ENCODE results near the gene LHX1. TPM values are rescaled to one million over a fixed set of nuclear protein-coding genes. Genes with fewer than 3 reads are reported as not detected.
A peak's percentile ranks its signal among the peaks of the same experiment; 100 is the strongest.

LHX1 gene
- total RNA-seq, 2 experiments from 2014 or later, result not detected

GRCh38 chr17:36949461-36949927 is 12.2 kb downstream of the LHX1 start:
- TF ChIP-seq EZH2phosphoT487 (IDR thresholded peaks at IDR 0.05; ENCODE audit: borderline replicate concordance, low read depth, low read length) (no peak), CTCF (conservative IDR thresholded peaks at IDR 0.05; ENCODE audit: low read length) (0 out of 2 replicates have a peak, but pooled peaks have one; percentile 9)
- BruUV-seq (replicated peaks), result no TSS peak
- peak overlapping the region; percentile 98; the same call in 1 of the 2 replicates for H2AFZ ChIP-seq (ENCODE audit: low read length)
- H3K4me2 ChIP-seq (ENCODE audit: low read length), result peak overlapping the region; percentile 93
- ChIA-PET CTCF (ENCODE audit: unreplicated experiment) (no interaction called here), POLR2A (interaction anchor here (0.5 to 0.9 kb wide), 2 partner anchors 21 to 27 kb away, joined by 3 read pairs; no protein-coding TSS in a partner anchor)
- no peaks in the 10 kb centered on the region for H3K9me3 ChIP-seq (ENCODE audit: low read length)
- intact Hi-C loops (cut with micrococcal nuclease; ENCODE audit: unreplicated experiment), result loop anchor here (5.0 kb wide), 1 partner anchor 408 kb away; no protein-coding TSS in a partner anchor
- DNase-seq (ENCODE audit: low spot score), result no peak
- peaks cover 35% of the 10 kb centered on the region for H3K79me2 ChIP-seq (ENCODE audit: insufficient read depth, low read depth, low read length)
- H3K27ac ChIP-seq (ENCODE audit: low read depth, low read length, poor library complexity, severe bottlenecking), result peak overlapping the region; percentile 59
- no peaks in the 10 kb centered on the region for H3K9me2 ChIP-seq (ENCODE audit: insufficient read depth, low read length)
- H3K4me3 ChIP-seq (ENCODE audit: low read depth, low read length, poor library complexity, severe bottlenecking), result peak overlapping the region; percentile 91
- H3K4me1 ChIP-seq (ENCODE audit: insufficient read depth, low read length, poor library complexity, severe bottlenecking), result peaks cover 24% of the 10 kb centered on the region
- peaks cover 45% of the 10 kb centered on the region for H3K36me3 ChIP-seq (ENCODE audit: insufficient read depth, low read length)
- peaks cover 33% of the 10 kb centered on the region; the same call in 1 of the 2 replicates for H4K20me1 ChIP-seq (ENCODE audit: insufficient read depth, low read length)

- Histone ChIP-seq H4K20me1 (ENCODE audit: insufficient read depth, low read length) (peaks cover 33% of the 10 kb centered on the region; the same call in 1 of the 2 replicates), H3K79me2 (ENCODE audit: insufficient read depth, low read depth, low read length) (peaks cover 35% of the 10 kb centered on the region), H2AFZ (ENCODE audit: low read length) (no peak overlapping the region), H3K9me3 (ENCODE audit: low read length) (no peaks in the 10 kb centered on the region), H3K27ac (ENCODE audit: low read depth, low read length, poor library complexity, severe bottlenecking) (no peak overlapping the region), H3K4me2 (ENCODE audit: low read length) (peak overlapping the region; percentile 93), H3K4me3 (ENCODE audit: low read depth, low read length, poor library complexity, severe bottlenecking) (peak overlapping the region; percentile 91), H3K9me2 (ENCODE audit: insufficient read depth, low read length) (no peaks in the 10 kb centered on the region), H3K36me3 (ENCODE audit: insufficient read depth, low read length) (peaks cover 51% of the 10 kb centered on the region), H3K4me1 (ENCODE audit: insufficient read depth, low read length, poor library complexity, severe bottlenecking) (peaks cover 24% of the 10 kb centered on the region)
- ChIA-PET POLR2A (no interaction called here), CTCF (ENCODE audit: unreplicated experiment) (no interaction called here)
- intact Hi-C loops (cut with micrococcal nuclease; ENCODE audit: unreplicated experiment), result no loop called here
- DNase-seq (ENCODE audit: low spot score), result no peak
- BruUV-seq (replicated peaks), result no TSS peak
- TF ChIP-seq EZH2phosphoT487 (IDR thresholded peaks at IDR 0.05; ENCODE audit: borderline replicate concordance, low read depth, low read length), result no peak
These were observed 12.8 kb downstream of the LHX1 start for GRCh38 chr17:36950027-36950426.

- no peak overlapping the region for H3K27ac ChIP-seq (ENCODE audit: low read depth, low read length, poor library complexity, severe bottlenecking)
- H3K4me2 ChIP-seq (ENCODE audit: low read length), result peak overlapping the region; percentile 93
- H4K20me1 ChIP-seq (ENCODE audit: insufficient read depth, low read length), result peaks cover 33% of the 10 kb centered on the region; the same call in 1 of the 2 replicates
- intact Hi-C loops (cut with micrococcal nuclease; ENCODE audit: unreplicated experiment), result no loop called here
- peak overlapping the region; percentile 91 for H3K4me3 ChIP-seq (ENCODE audit: low read depth, low read length, poor library complexity, severe bottlenecking)
- no peaks in the 10 kb centered on the region for H3K9me3 ChIP-seq (ENCODE audit: low read length)
- peaks cover 63% of the 10 kb centered on the region for H3K36me3 ChIP-seq (ENCODE audit: insufficient read depth, low read length)
- H2AFZ ChIP-seq (ENCODE audit: low read length), result no peak overlapping the region
- H3K4me1 ChIP-seq (ENCODE audit: insufficient read depth, low read length, poor library complexity, severe bottlenecking), result peaks cover 24% of the 10 kb centered on the region
- TF ChIP-seq CTCF (conservative IDR thresholded peaks at IDR 0.05; ENCODE audit: low read length) (no peak), EZH2phosphoT487 (IDR thresholded peaks at IDR 0.05; ENCODE audit: borderline replicate concordance, low read depth, low read length) (no peak)
- no peak for DNase-seq (ENCODE audit: low spot score)
- H3K79me2 ChIP-seq (ENCODE audit: insufficient read depth, low read depth, low read length), result peaks cover 40% of the 10 kb centered on the region
- CTCF ChIA-PET (ENCODE audit: unreplicated experiment), result no interaction called here
- H3K9me2 ChIP-seq (ENCODE audit: insufficient read depth, low read length), result no peaks in the 10 kb centered on the region
- BruUV-seq (replicated peaks), result TSS peak; percentile 25
- POLR2A ChIA-PET, result no interaction called here
These were observed 14.0 kb downstream of the LHX1 start for GRCh38 chr17:36951084-36951789.

Data from OCI-LY7 (cell line).